Ishikawa (cell line): ENCODE results near the gene EPAS1.

ENCODE experiments used
- CEBPB ChIP-seq: IDR thresholded peaks from 2 replicates; pipeline ENCODE4 v1.6.1; 2012
- CREB1 ChIP-seq: IDR thresholded peaks from 2 replicates; pipeline ENCODE4 v1.6.1; 2012; ENCODE audit warnings: low read depth
- EGR1 ChIP-seq: IDR thresholded peaks from 2 replicates; pipeline ENCODE4 v1.6.1; 2012
- EP300 ChIP-seq: IDR thresholded peaks from 2 replicates; pipeline ENCODE4 v1.6.1; 2012; ENCODE audit warnings: borderline replicate concordance
- NFIC ChIP-seq: IDR thresholded peaks from 2 replicates; pipeline ENCODE4 v1.6.1; 2012
- RAD21 ChIP-seq: IDR thresholded peaks from 2 replicates; pipeline ENCODE4 v1.6.1; 2012; ENCODE audit warnings: low read depth
- TAF1 ChIP-seq: IDR thresholded peaks from 2 replicates; pipeline ENCODE4 v1.6.1; 2012; ENCODE audit warnings: low read depth, mild to moderate bottlenecking
- TCF12 ChIP-seq: IDR thresholded peaks from 2 replicates; pipeline ENCODE4 v1.6.1; 2012; ENCODE audit warnings: low read depth
- TEAD4 ChIP-seq: IDR thresholded peaks from 2 replicates; pipeline ENCODE4 v1.6.1; 2012
- YY1 ChIP-seq: IDR thresholded peaks from 2 replicates; pipeline ENCODE4 v1.6.1; 2012; ENCODE audit warnings: low read depth
- ZBTB7A ChIP-seq: IDR thresholded peaks from 2 replicates; pipeline ENCODE4 v1.6.1; 2012; ENCODE audit warnings: low read depth
- TF ChIP-seq, protein P1 (sequence below): IDR thresholded peaks from 2 replicates; pipeline ENCODE4 v1.6.1; 2012; ENCODE audit warnings: low read depth, mild to moderate bottlenecking
- TF ChIP-seq, protein P2 (sequence below): IDR thresholded peaks from 2 replicates; pipeline ENCODE4 v1.6.1; 2012
- TF ChIP-seq, protein P3 (sequence below): IDR thresholded peaks from 2 replicates; pipeline ENCODE4 v1.6.1; 2012

DNA sequence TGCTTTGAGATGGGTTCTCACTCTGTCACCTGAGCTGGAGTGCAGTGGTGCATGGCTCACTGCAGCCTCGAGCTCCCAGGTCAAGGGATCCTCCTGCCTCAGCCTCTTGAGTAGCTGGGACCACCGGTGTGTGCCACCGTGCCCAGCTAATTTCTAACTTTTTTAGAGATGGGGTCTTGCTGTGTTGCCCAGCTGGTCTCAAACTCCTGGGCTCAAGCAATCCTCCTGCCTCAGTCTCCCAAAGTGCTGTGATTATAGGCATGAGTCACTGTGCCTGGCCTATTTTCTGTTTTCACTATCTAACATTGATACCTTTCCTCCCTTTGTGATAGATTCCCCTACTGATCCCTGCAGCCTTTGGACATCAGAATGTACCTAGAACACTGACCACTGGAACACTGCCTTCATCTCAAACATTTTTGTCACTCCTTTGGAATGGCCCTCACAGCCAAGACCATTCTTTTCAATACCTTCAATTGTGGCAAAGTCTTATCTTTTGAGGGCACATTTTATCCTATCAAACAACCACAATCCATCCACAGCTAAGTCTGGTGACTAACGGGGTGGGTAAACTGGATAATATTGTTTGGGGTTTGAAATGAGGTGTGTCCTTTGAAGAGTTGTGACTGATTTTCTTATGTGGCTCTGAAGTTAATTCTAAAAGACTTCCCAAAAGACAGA lies 43.7 kb downstream of the EPAS1 start:
- TF ChIP-seq TCF12 (no peak), EP300 (no peak), TEAD4 (no peak), YY1 (no peak), CEBPB (no peak), RAD21 (no peak), CREB1 (no peak), NFIC (no peak), TAF1 (no peak), EGR1 (no peak), ZBTB7A (no peak)
- TF ChIP-seq, protein P1, sequence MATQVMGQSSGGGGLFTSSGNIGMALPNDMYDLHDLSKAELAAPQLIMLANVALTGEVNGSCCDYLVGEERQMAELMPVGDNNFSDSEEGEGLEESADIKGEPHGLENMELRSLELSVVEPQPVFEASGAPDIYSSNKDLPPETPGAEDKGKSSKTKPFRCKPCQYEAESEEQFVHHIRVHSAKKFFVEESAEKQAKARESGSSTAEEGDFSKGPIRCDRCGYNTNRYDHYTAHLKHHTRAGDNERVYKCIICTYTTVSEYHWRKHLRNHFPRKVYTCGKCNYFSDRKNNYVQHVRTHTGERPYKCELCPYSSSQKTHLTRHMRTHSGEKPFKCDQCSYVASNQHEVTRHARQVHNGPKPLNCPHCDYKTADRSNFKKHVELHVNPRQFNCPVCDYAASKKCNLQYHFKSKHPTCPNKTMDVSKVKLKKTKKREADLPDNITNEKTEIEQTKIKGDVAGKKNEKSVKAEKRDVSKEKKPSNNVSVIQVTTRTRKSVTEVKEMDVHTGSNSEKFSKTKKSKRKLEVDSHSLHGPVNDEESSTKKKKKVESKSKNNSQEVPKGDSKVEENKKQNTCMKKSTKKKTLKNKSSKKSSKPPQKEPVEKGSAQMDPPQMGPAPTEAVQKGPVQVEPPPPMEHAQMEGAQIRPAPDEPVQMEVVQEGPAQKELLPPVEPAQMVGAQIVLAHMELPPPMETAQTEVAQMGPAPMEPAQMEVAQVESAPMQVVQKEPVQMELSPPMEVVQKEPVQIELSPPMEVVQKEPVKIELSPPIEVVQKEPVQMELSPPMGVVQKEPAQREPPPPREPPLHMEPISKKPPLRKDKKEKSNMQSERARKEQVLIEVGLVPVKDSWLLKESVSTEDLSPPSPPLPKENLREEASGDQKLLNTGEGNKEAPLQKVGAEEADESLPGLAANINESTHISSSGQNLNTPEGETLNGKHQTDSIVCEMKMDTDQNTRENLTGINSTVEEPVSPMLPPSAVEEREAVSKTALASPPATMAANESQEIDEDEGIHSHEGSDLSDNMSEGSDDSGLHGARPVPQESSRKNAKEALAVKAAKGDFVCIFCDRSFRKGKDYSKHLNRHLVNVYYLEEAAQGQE: no peak
- TF ChIP-seq, protein P2, sequence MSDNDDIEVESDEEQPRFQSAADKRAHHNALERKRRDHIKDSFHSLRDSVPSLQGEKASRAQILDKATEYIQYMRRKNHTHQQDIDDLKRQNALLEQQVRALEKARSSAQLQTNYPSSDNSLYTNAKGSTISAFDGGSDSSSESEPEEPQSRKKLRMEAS: no peak
- TF ChIP-seq, protein P3, sequence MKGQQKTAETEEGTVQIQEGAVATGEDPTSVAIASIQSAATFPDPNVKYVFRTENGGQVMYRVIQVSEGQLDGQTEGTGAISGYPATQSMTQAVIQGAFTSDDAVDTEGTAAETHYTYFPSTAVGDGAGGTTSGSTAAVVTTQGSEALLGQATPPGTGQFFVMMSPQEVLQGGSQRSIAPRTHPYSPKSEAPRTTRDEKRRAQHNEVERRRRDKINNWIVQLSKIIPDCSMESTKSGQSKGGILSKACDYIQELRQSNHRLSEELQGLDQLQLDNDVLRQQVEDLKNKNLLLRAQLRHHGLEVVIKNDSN: no peak
